Astrocyte (in vitro differentiated cells and primary cell): ENCODE measurements around the gene USP19. TPM values are rescaled to one million over a fixed set of nuclear protein-coding genes. Genes with fewer than 3 reads are reported as not detected.

Experiments used
- DNase-seq: peaks from one replicate; pipeline ENCODE4 v3.0.0-alpha.2; 2010; ENCODE audit warnings: low read depth
- FAIRE-seq: peaks from 2 replicates; lab custom pipeline; 2011; peaks lifted over from hg19 to GRCh38; lab: Jason Lieb, UNC
- H2AFZ ChIP-seq: 2 replicates; pipeline ENCODE4 v1.6.0; 2012; ENCODE audit warnings: low read depth, low read length, inconsistent platforms
- H3K27ac ChIP-seq: 2 replicates; pipeline ENCODE4 v1.5.1; 2011; ENCODE audit warnings: low read depth, low read length, inconsistent platforms
- H3K27me3 ChIP-seq: 2 replicates; pipeline ENCODE4 v1.6.0; 2011; ENCODE audit warnings: low read length, inconsistent platforms; ENCODE audit not compliant: insufficient read depth
- H3K36me3 ChIP-seq: 2 replicates; pipeline ENCODE4 v1.5.1; 2011; ENCODE audit warnings: low read length, inconsistent platforms; ENCODE audit not compliant: insufficient read depth
- H3K4me1 ChIP-seq: 2 replicates; pipeline ENCODE4 v1.5.1; 2011; ENCODE audit warnings: low read length, inconsistent platforms; ENCODE audit not compliant: insufficient read depth
- H3K4me2 ChIP-seq: 2 replicates; pipeline ENCODE4 v1.6.0; 2012; ENCODE audit warnings: low read length, inconsistent platforms
- H3K4me3 ChIP-seq: 2 replicates; pipeline ENCODE4 v1.5.1; 2011; ENCODE audit warnings: low read depth, mild to moderate bottlenecking, low read length, inconsistent platforms; ENCODE audit not compliant: insufficient read depth
- H3K79me2 ChIP-seq: 2 replicates; pipeline ENCODE4 v1.6.0; 2012; ENCODE audit warnings: mild to moderate bottlenecking, low read length, inconsistent platforms; ENCODE audit not compliant: insufficient read depth
- H3K9ac ChIP-seq: 2 replicates; pipeline ENCODE4 v1.6.0; 2012; ENCODE audit warnings: mild to moderate bottlenecking, low read length, inconsistent platforms
- H3K9me3 ChIP-seq: 2 replicates; pipeline ENCODE4 v1.5.1; 2012; ENCODE audit warnings: low read depth, mild to moderate bottlenecking, low read length, inconsistent platforms; ENCODE audit not compliant: insufficient read depth
- H4K20me1 ChIP-seq: 2 replicates; pipeline ENCODE4 v1.6.0; 2012; ENCODE audit warnings: low read length, inconsistent platforms; ENCODE audit not compliant: insufficient read depth
- H3K27ac Mint-ChIP-seq: one replicate; pipeline ENCODE4 v1.8.0; 2021; ENCODE audit warnings: mild to moderate bottlenecking, mixed read lengths; ENCODE audit not compliant: unreplicated experiment
- H3K27me3 Mint-ChIP-seq: one replicate; pipeline ENCODE4 v1.8.0; 2021; ENCODE audit warnings: low read depth, mixed read lengths; ENCODE audit not compliant: unreplicated experiment
- H3K36me3 Mint-ChIP-seq: one replicate; pipeline ENCODE4 v1.8.0; 2021; ENCODE audit warnings: low read depth, mixed read lengths; ENCODE audit not compliant: unreplicated experiment
- H3K4me1 Mint-ChIP-seq: one replicate; pipeline ENCODE4 v1.8.0; 2021; ENCODE audit warnings: low read depth, mixed read lengths; ENCODE audit not compliant: unreplicated experiment
- H3K4me3 Mint-ChIP-seq: one replicate; pipeline ENCODE4 v1.8.0; 2021; ENCODE audit warnings: mild to moderate bottlenecking, moderate library complexity, mixed read lengths; ENCODE audit not compliant: unreplicated experiment
- H3K9me3 Mint-ChIP-seq: one replicate; pipeline ENCODE4 v1.8.0; 2021; ENCODE audit warnings: mild to moderate bottlenecking, mixed read lengths; ENCODE audit not compliant: unreplicated experiment
- CTCF ChIP-seq: IDR thresholded peaks from 2 replicates; pipeline ENCODE4 v1.5.1; 2011; ENCODE audit warnings: low read depth, mild to moderate bottlenecking, inconsistent platforms, low read length, moderate library complexity; ENCODE audit not compliant: insufficient read depth
- EZH2 ChIP-seq: IDR thresholded peaks from 2 replicates; pipeline ENCODE4 v1.6.1; 2012; ENCODE audit warnings: mild to moderate bottlenecking, low read length, inconsistent platforms; ENCODE audit not compliant: insufficient read depth
- total RNA-seq: library from RNA; stranded (reverse); gene quantifications from 2 replicates; pipeline ENCODE4 v1.2.1, GENCODE V29; 2021

USP19 gene
- total RNA-seq, 1 donor from 2014 or later, result 28.7 TPM

- Mint-ChIP-seq H3K36me3 (peaks cover 11% of the 10 kb centered on the region), H3K9me3 (no peaks in the 10 kb centered on the region), H3K27ac (peak within 1 kb of the TSS; percentile 100), H3K4me1 (peaks cover 15% of the 10 kb centered on the region), H3K4me3 (peak within 1 kb of the TSS; percentile 97), H3K27me3 (no peaks in the 10 kb centered on the region)
- no peak for TF ChIP-seq CTCF
- TF ChIP-seq EZH2, result no peak
- no peaks in the 10 kb centered on the region for H4K20me1 ChIP-seq
- H3K36me3 ChIP-seq, result peaks cover 29% of the 10 kb centered on the region
- peak; percentile 81 for DNase-seq
- no peaks in the 10 kb centered on the region for H3K9me3 ChIP-seq
- peak within 1 kb of the TSS; percentile 91 for H3K9ac ChIP-seq
- peak; percentile 23 for FAIRE-seq
- H3K4me3 ChIP-seq, result peak within 1 kb of the TSS; percentile 92
- H3K27me3 ChIP-seq, result no peaks in the 10 kb centered on the region
- peak within 1 kb of the TSS; percentile 95 for H2AFZ ChIP-seq
- H3K27ac ChIP-seq, result peak within 1 kb of the TSS; percentile 88
- peak within 1 kb of the TSS; percentile 99 for H3K4me2 ChIP-seq
- peaks cover 35% of the 10 kb centered on the region for H3K79me2 ChIP-seq
- peaks cover 9% of the 10 kb centered on the region for H3K4me1 ChIP-seq
Observed at GRCh38 chr3:49104427-49105291, 16.0 kb downstream of the USP19 start, which contains the start of gene QARS1. QARS1 (minus strand) TSS chr3:49104757; CDS start chr3:49104733, 24 bp downstream.

GRCh38 chr3:49104052-49104426, 16.6 kb downstream of the USP19 start:
- peaks cover 15% of the 10 kb centered on the region for H3K4me1 Mint-ChIP-seq
- peak overlapping the region; percentile 100 for H3K27ac Mint-ChIP-seq
- Histone ChIP-seq H3K9ac (peak overlapping the region; percentile 91), H4K20me1 (no peaks in the 10 kb centered on the region), H3K9me3 (no peaks in the 10 kb centered on the region), H3K4me1 (peaks cover 9% of the 10 kb centered on the region), H3K36me3 (peaks cover 28% of the 10 kb centered on the region), H2AFZ (peak overlapping the region; percentile 95), H3K27me3 (no peaks in the 10 kb centered on the region), H3K4me3 (peak overlapping the region; percentile 92), H3K79me2 (peaks cover 36% of the 10 kb centered on the region), H3K27ac (peak overlapping the region; percentile 88), H3K4me2 (peak overlapping the region; percentile 99)
- DNase-seq, result no peak
- H3K9me3 Mint-ChIP-seq, result no peaks in the 10 kb centered on the region
- no peak for FAIRE-seq
- H3K36me3 Mint-ChIP-seq, result peaks cover 13% of the 10 kb centered on the region
- no peak for TF ChIP-seq CTCF
- TF ChIP-seq EZH2, result no peak
- no peaks in the 10 kb centered on the region for H3K27me3 Mint-ChIP-seq
- peak overlapping the region; percentile 97 for H3K4me3 Mint-ChIP-seq
